K562 (cell line): ENCODE data around the gene PDGFD. TPM values are rescaled to one million over a fixed set of nuclear protein-coding genes. Genes with fewer than 3 reads are reported as not detected.

Experiments used
- ATAC-seq: fragments of 200-7000 bp; cut with Tn5 transposase; 3 replicates; pipeline ENCODE4 v1.9.1; 2020; ENCODE audit warnings: moderate library complexity
- BruUV-seq: library from RNA; stranded (reverse); fragments of 400-500 nt; replicated peaks from 2 replicates; lab custom pipeline; 2021; lab: Mats Ljungman, UMichigan
- CTCF ChIA-PET: fragments of 300-600 bp; formaldehyde crosslinking; extraction: SDS; loops from one replicate; lab custom pipeline; 2021; ENCODE audit warnings: low intra/inter-chr PET ratio; lab: Yijun Ruan, JAX
- POLR2A ChIA-PET: fragments of 300-600, 350-650 bp; sonication (Branson Sonifier 250); formaldehyde crosslinking; extraction: SDS; loops from one replicate; lab custom pipeline; 2021; ENCODE audit warnings: antibody characterized with exemption, inconsistent platforms; lab: Yijun Ruan, JAX
- DNase-seq, 4 experiments: peaks; one replicate each; pipeline versions ENCODE4 v3.0.0 to v3.0.0-alpha.2; 2011 to 2018; ENCODE audit warnings: low spot score in 3 of 4, mixed read lengths in 3 of 4; ENCODE audit errors: extremely low read depth in 1 of 4
- FAIRE-seq: peaks from 2 replicates; lab custom pipeline; 2011; peaks lifted over from hg19 to GRCh38; lab: Jason Lieb, UNC
- H2AFZ ChIP-seq: 2 replicates; pipeline ENCODE4 v1.6.0; 2011; ENCODE audit warnings: low read depth, low read length, control low read depth, inconsistent platforms
- H3K27ac ChIP-seq: fragments of 200-600 bp; 3 replicates; pipeline ENCODE4 v1.8.0; 2011; ENCODE audit warnings: low read depth, mild to moderate bottlenecking, control low read depth, inconsistent platforms, low read length, moderate library complexity, mixed read lengths; ENCODE audit errors: extremely low read depth
- H3K27me3 ChIP-seq, 2 experiments: fragments of 300-600 bp in 1 of 2; 2 replicates in 1 of 2; 3 replicates in 1 of 2; pipeline versions ENCODE4 v1.6.0 to v1.8.0; 2011; ENCODE audit warnings: inconsistent platforms in 2 of 2, low read length in 2 of 2, mild to moderate bottlenecking in 1 of 2, mixed read lengths in 1 of 2, moderate library complexity in 1 of 2; ENCODE audit not compliant: control insufficient read depth in 2 of 2, insufficient read depth in 2 of 2
- H3K36me3 ChIP-seq: fragments of 300-600 bp; 3 replicates; pipeline ENCODE4 v1.8.0; 2011; ENCODE audit warnings: mild to moderate bottlenecking, low read length, inconsistent platforms; ENCODE audit not compliant: control insufficient read depth, insufficient read depth
- H3K4me1 ChIP-seq, 2 experiments: fragments of 200-600 bp in 1 of 2; replicated peaks in 1 of 2; 2 replicates in 1 of 2; 3 replicates in 1 of 2; pipeline versions ENCODE4 v1.5.1 to v1.8.0; 2011; ENCODE audit warnings: inconsistent platforms in 2 of 2, low read length in 2 of 2, mild to moderate bottlenecking in 1 of 2, mixed read lengths in 1 of 2, moderate library complexity in 1 of 2; ENCODE audit not compliant: control insufficient read depth in 2 of 2, insufficient read depth in 2 of 2
- H3K4me2 ChIP-seq: 2 replicates; pipeline ENCODE4 v1.6.1; 2011; ENCODE audit warnings: low read length, control low read depth, inconsistent platforms, mixed read lengths; ENCODE audit not compliant: insufficient read depth
- H3K4me3 ChIP-seq: fragments of 200-600 bp; sonication (generic), shearing (Covaris generic); 2 replicates; pipeline ENCODE4 v1.5.1; 2016; ENCODE audit warnings: control low read depth, inconsistent platforms
- H3K79me2 ChIP-seq: fragments of 200-600 bp; 3 replicates; pipeline ENCODE4 v1.8.0; 2011; ENCODE audit warnings: low read length, inconsistent platforms; ENCODE audit not compliant: control insufficient read depth, insufficient read depth
- H3K9ac ChIP-seq, 2 experiments: 2 replicates each; pipeline versions ENCODE4 v1.6.0 to v1.6.1; 2011; ENCODE audit warnings: low read depth in 2 of 2, low read length in 2 of 2, control low read depth in 1 of 2, inconsistent platforms in 1 of 2, mild to moderate bottlenecking in 1 of 2, mixed read lengths in 1 of 2; ENCODE audit not compliant: insufficient read depth in 1 of 2
- H3K9me1 ChIP-seq: one replicate; pipeline ENCODE4 v1.6.0; 2011; ENCODE audit warnings: inconsistent platforms, mild to moderate bottlenecking, low read length, moderate library complexity; ENCODE audit not compliant: control insufficient read depth, insufficient read depth
- H3K9me3 ChIP-seq: replicated peaks from 2 replicates; pipeline ENCODE4 v1.5.1; 2011; ENCODE audit warnings: low read depth, low read length, inconsistent platforms; ENCODE audit not compliant: control insufficient read depth, insufficient read depth
- H4K20me1 ChIP-seq: replicated peaks from 2 replicates; pipeline ENCODE4 v1.6.1; 2011; ENCODE audit warnings: low read length, inconsistent platforms, mixed read lengths; ENCODE audit not compliant: control insufficient read depth, insufficient read depth
- CCAR2 ChIP-seq: fragments of 200-400 bp; formaldehyde crosslinking; IDR thresholded peaks from 2 replicates; pipeline ENCODE4 v1.6.1; 2017; ENCODE audit warnings: mild to moderate bottlenecking, low read depth, low read length
- NFATC3 ChIP-seq: fragments of 450-650 bp; IDR thresholded peaks from 2 replicates; pipeline ENCODE4 v1.6.1; 2017; ENCODE audit warnings: mild to moderate bottlenecking
- WGBS: fragments of 100-300 bp; shearing (Covaris generic); methylation state at CpG from one replicate; pipeline ENCODE4 v1.1.6; 2016; ENCODE audit warnings: low coverage, mixed read lengths; ENCODE audit not compliant: insufficient coverage; ENCODE audit errors: missing lambda C conversion rate; 5-methylcytosine and 5-hydroxymethylcytosine counted together
- in situ Hi-C: fragments of 300-500 bp; cut with MboI; formaldehyde crosslinking; loops from 4 replicates; pipeline ENCODE4 v1.15.0; 2018; ENCODE audit warnings: inconsistent platforms, mixed read lengths
- intact Hi-C: fragments of 100-400 bp; cut with micrococcal nuclease; formaldehyde crosslinking; loops from 2 replicates; pipeline ENCODE4 v1.14.2; 2022
- polyA plus RNA-seq, 8 experiments: library from polyadenylated mRNA; depleted of rRNA in 4 of 8; stranded (reverse) in 5 of 8; unstranded in 3 of 8; fragments of >200 nt; fragmentation: Nextera tagmentation in 2 of 8; fragmentation: Illumina TruSeq in 1 of 8; extraction: Ambion mirVana in 2 of 8; extraction: Trizol in 1 of 8; gene quantifications; 2 replicates each; pipeline versions ENCODE4 v1.2.1 to v1.2.3, GENCODE V29; 2011 to 2014; ENCODE audit warnings: inconsistent platforms in 1 of 8, missing spikeins in 1 of 8
- total RNA-seq, 7 experiments: library from RNA; depleted of rRNA in 6 of 7; stranded (reverse); fragments of >200 nt in 6 of 7; fragmentation: Illumina TruSeq in 2 of 7; extraction: Trizol in 2 of 7; gene quantifications; 2 replicates each; pipeline versions ENCODE4 v1.2.1 to v1.2.3, GENCODE V29; 2011 to 2021; ENCODE audit warnings: low replicate concordance in 1 of 7
- TF ChIP-seq, protein P1 (sequence below): fragments of 250-450 bp; sonication (Bioruptor Pico); IDR thresholded peaks from 2 replicates; pipeline ENCODE4 v1.9.0; 2021; ENCODE audit warnings: mild to moderate bottlenecking, inconsistent platforms
- TF ChIP-seq, protein P2 (sequence below): sonication (generic); formaldehyde crosslinking; IDR thresholded peaks from 2 replicates; pipeline ENCODE4 v1.8.1; 2023; ENCODE audit warnings: mild to moderate bottlenecking, missing genetic modification reagents, moderate library complexity

Gene PDGFD
- total and polyA plus RNA-seq, 9 of the 15 experiments (the other 6 are each of a cell fraction or from before 2014, with no cell fraction given) = 0.11 TPM; not detected in 8

DNA sequence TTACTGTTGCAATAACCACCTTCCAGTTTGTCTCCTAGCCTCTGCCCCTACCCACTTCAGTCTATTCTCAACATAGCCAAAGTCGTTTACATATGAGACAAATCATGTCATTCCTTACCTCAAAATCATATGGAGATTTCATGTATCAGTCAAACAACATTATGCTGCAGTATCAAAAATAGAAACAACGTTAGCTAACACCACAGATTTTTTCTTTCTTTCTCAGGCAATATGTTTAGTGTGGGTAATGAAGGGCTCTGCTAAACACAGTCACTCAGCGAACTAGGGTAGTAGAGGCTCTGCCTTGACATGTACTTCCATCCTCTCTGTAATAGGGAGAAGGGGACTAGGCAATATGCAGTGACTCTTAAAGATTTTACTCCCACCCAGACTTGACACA, 268.8 kb downstream of the PDGFD start:
- ChIA-PET POLR2A (no interaction called here), CTCF (no interaction called here)
- no peak for DNase-seq
- 0% methylated on average over 3 of the region's 3 CpGs for WGBS
- no peaks in the 10 kb centered on the region for H3K27me3 ChIP-seq
- TF ChIP-seq, protein P1, sequence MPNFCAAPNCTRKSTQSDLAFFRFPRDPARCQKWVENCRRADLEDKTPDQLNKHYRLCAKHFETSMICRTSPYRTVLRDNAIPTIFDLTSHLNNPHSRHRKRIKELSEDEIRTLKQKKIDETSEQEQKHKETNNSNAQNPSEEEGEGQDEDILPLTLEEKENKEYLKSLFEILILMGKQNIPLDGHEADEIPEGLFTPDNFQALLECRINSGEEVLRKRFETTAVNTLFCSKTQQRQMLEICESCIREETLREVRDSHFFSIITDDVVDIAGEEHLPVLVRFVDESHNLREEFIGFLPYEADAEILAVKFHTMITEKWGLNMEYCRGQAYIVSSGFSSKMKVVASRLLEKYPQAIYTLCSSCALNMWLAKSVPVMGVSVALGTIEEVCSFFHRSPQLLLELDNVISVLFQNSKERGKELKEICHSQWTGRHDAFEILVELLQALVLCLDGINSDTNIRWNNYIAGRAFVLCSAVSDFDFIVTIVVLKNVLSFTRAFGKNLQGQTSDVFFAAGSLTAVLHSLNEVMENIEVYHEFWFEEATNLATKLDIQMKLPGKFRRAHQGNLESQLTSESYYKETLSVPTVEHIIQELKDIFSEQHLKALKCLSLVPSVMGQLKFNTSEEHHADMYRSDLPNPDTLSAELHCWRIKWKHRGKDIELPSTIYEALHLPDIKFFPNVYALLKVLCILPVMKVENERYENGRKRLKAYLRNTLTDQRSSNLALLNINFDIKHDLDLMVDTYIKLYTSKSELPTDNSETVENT = no peak
- TF ChIP-seq CCAR2 (no peak), NFATC3 (no peak)
- TF ChIP-seq, protein P2, sequence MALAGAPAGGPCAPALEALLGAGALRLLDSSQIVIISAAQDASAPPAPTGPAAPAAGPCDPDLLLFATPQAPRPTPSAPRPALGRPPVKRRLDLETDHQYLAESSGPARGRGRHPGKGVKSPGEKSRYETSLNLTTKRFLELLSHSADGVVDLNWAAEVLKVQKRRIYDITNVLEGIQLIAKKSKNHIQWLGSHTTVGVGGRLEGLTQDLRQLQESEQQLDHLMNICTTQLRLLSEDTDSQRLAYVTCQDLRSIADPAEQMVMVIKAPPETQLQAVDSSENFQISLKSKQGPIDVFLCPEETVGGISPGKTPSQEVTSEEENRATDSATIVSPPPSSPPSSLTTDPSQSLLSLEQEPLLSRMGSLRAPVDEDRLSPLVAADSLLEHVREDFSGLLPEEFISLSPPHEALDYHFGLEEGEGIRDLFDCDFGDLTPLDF = no peak
- TF ChIP-seq, all 486 proteins: peak for 0
- in situ Hi-C loops (no loop called here), intact Hi-C loops (no loop called here)
- H3K4me1 ChIP-seq = no peaks in the 10 kb centered on the region
- BruUV-seq = no TSS peak
- no peaks in the 10 kb centered on the region for H3K79me2 ChIP-seq
- ATAC-seq (no peak), FAIRE-seq (no peak)
- H3K27ac ChIP-seq = no peak overlapping the region
- no peak overlapping the region for H2AFZ ChIP-seq
- H4K20me1 ChIP-seq = no peaks in the 10 kb centered on the region
- H3K9me3 ChIP-seq = no peaks in the 10 kb centered on the region
- no peak overlapping the region for H3K4me3 ChIP-seq
- no peaks in the 10 kb centered on the region for H3K9me1 ChIP-seq
- H3K36me3 ChIP-seq = no peaks in the 10 kb centered on the region
- H3K9ac ChIP-seq = no peak overlapping the region
- H3K4me2 ChIP-seq = no peak overlapping the region
